T47D (cell line): Measurements from ENCODE around the gene ELK4.

ENCODE experiments used
- DNase-seq, 2 experiments: peaks; one replicate each; pipeline versions ENCODE4 v3.0.0 to v3.0.0-alpha.2; 2011 to 2012; ENCODE audit warnings: low read depth in 1 of 2, low spot score in 1 of 2
- JUND ChIP-seq: IDR thresholded peaks from 2 replicates; pipeline ENCODE4 v1.6.1; 2012; ENCODE audit warnings: low read depth
- in situ Hi-C: cut with HindIII; loops from 2 replicates; pipeline ENCODE4 v1.10.0; 2016; ENCODE audit warnings: low sequenced_read_pairs, low pct_unique_long_range_greater_than_20kb

The ELK4 gene

DNA sequence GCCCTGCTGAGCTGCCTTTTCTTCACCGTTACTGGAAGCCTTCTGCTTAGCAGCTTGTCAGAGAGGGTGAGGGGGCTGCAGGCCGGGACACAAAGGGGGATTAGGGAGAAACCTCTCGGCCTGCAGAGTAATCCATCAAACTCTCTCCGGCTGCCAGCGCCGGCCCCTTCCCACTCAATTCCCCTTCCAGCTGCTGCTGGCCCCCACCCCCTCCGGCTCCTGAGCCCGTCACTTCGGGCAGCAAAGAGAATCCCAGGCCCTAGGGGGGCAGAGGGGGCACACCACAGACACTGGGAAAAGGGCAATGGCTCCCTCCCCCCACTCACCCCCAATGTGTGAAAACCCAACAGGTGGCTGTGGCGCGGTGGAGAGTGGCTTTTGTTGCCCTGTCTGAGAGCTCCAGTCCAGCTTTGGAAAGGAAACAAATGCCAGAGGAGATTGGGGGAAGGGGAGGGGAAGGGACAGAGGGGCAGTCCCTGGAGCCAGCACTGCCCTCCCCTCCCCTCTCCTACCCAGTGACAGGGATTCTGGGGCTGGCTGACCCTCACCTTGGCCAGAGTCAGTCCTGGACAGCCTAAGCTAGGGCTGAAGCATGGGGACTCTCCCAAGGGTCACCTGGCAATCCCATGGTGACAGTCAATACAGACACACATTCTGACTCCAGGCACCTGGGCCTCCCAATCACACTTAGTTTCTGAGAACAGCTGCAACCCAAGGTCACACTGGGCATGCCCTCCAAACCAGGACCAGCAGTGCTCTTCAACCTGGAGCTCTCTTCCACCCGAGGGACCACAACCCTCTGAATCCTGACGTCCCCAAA lies 39.0 kb upstream of the ELK4 start:
- in situ Hi-C loops = no loop called here
- DNase-seq = no peak

DNA sequence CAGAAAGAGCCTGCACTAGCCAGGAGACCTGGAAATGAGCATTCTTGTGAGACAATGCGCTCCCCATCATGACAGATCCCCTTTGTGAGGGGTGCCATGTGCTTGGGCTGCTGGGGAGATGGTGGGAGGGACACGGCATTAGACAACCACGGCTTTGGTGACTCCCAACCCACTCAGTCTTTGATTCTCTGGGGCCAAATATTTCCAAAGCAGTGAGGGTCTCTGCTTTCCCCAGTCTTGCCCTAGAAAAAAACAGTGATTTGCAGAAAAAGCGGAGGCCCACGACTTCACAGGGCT lies 38.3 kb upstream of the ELK4 start:
- in situ Hi-C loops = no loop called here
- no peak for TF ChIP-seq JUND
- no peak for DNase-seq

More for the DNA sequence above, 39.0 kb upstream of the ELK4 start:
- TF ChIP-seq JUND = no peak

DNA sequence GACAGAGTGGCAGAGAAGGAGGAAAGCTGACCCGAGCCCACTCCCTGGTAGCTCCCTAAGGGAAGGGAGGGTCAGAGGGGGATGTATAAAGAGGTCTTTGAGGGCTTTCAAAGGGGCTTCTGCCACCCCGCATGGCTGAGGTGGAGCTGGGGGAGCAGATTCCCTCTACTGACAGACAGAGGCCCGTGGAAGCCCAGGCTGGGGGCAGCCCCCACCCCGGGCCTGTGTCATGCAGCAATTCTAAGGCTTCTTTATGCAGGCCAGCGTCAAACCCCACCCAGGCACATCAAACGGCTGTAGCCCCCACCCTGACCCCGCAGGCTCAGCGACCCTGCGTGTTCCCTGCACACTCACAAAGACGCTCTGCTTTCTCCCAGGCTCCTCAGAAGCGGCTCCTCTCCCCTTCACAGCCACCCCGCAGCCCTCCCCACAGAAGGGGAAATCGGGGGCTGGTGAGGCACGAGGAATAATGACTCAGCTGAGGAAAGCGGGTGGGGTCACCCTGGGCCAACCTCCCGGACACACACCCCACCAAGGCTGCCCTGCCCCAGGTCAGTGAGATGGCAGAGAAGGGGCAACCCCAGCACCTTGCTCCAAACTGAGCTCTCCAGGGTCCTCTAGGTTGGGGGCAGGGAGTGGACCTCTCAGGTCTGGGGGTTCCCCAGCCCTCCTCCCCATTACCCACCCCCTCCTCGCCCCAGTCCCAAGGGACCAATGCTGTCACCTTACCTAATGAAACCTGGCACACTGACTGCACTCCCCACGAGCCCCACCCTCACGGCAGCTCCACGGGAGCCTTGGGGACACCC lies 37.7 kb upstream of the ELK4 start:
- in situ Hi-C loops = no loop called here
- no peak for DNase-seq
- no peak for TF ChIP-seq JUND

DNA sequence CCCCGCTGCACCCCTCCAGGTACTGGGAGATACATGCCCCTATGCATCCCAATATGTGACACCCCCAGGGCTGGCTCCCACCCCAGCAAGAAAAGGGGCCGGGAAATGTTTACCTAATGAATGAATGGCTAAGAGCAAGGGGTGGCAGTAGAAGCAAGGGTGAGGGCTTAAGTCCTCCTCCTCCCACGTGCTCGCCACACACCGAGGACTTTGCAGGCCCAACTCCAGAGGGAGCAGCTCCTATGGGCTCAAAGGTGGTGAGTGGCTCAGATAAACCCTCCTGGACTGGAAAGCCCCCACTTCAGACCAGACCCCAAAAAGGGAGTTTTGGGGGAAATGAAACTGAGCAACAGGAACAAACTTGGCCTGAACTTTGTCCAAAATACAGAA lies 37.1 kb upstream of the ELK4 start:
- DNase-seq = peak in 1 of 2 experiments; percentile 42
- in situ Hi-C loops = no loop called here
- no peak for TF ChIP-seq JUND

DNA sequence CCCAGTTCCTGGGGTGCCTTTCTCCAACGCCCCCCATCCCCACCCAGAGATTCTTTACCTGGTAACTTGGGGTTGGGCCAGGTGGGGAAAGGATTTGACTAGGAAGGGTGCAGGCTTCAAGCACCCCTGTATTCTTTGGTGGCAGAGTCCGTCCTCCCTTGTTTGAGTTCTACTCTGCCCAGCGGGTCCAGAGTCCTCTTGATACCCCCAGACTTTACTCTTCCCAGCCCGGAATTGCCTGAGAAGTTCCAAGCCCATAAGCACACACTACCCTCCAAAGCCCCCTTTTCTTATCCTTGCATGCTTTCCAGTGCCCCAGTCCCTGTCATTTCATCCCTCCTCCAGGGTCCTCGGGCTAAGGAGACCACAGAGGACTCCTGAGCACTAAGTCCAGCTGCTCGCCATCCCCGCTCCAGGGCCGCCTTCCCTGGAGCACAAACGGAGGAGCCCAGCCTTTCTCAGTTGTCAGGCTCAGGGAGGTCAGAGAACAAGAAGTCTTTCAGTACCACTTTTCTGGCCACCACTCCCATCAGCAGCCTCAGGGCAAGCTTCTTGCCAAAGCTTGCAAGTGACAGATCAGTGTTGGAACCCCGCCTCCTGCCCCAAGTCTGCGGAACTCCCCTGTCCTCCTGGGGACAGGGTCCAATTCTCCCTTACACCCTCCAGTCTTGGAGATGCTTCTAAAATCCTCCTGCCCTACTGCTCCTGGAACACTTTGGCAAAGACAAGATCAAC lies 36.3 kb upstream of the ELK4 start:
- in situ Hi-C loops = no loop called here

DNA sequence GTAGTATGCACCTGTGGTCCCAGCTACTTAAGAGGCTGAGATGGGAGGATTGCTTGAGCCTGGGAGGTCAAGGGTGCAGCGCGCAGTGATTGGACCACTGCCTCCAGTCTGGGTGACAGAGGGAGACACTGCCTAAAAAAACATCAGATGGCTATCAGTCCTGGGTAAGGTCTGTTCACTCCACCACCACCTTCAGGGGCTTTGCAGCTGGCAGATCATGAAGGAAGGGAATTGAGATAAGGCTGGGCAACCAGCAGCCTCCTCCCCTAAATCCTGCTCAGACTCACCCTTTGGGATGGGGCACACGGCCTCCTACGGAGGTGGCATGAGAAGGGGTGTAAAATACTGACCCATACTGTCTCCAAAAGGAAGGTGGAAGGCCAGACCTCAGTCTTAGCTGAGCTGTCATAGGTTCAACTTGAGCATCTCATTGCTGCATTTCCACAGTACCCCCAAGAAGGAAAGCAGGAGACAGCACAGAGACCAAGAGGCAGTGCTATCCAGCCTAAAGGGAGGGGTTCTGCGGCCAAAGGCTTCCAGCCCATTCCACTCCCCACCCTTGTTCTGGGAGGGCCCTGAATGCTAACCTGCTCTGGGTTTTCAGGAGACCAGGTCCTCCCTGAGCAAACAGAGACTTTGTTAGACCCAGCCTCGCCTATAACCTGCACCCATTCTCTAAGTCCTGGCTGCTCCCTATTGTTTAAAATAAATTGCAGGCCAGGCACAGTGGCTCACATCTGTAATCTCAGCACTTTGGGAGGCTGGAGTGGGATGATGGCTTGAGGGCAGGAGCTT lies 34.8 kb upstream of the ELK4 start:
- DNase-seq = no peak
- TF ChIP-seq JUND = no peak
- in situ Hi-C loops = no loop called here

More for the DNA sequence above, 36.3 kb upstream of the ELK4 start:
- no peak for TF ChIP-seq JUND
- no peak for DNase-seq

DNA sequence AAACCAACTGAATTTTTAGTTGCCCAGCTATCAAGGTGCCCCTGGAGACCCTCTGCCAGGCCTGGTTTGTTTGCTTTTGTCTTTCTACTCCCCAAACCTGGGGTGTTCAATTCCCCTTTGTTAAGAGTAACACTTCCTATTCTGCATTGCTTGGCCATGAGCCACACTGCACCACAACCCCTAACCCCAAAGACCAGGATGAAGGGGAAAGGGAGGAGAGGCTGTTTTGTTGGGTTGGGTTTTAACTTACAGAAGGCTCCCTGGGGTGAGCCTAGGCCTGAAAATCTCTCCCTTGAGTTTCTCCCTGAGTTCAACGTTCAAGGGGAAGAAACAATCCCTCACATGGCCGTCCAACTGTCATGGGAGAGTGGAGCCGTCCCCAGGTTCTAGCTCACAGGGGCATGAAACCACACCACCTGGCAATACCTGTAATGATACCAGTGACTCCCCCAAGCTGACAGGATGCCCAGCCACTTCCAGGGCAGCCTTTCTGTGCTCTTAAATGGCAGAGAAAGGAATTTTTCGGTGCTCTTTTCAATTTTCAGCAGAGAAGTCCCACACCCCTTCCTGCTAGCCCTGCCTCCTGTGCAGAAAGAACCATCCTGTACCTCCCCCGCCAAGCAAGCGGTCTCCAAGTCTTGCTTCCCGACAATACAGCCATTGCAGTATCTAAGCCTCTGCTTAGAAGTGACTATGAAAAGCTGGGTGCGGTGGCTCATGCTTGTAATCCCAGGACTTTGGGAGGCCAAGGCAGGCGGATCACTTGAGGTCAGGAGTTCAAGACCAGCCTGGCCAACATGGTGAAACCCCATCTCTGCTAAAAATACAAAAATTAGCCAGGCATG lies 33.6 kb upstream of the ELK4 start:
- in situ Hi-C loops = no loop called here
- TF ChIP-seq JUND = no peak
- no peak for DNase-seq

DNA sequence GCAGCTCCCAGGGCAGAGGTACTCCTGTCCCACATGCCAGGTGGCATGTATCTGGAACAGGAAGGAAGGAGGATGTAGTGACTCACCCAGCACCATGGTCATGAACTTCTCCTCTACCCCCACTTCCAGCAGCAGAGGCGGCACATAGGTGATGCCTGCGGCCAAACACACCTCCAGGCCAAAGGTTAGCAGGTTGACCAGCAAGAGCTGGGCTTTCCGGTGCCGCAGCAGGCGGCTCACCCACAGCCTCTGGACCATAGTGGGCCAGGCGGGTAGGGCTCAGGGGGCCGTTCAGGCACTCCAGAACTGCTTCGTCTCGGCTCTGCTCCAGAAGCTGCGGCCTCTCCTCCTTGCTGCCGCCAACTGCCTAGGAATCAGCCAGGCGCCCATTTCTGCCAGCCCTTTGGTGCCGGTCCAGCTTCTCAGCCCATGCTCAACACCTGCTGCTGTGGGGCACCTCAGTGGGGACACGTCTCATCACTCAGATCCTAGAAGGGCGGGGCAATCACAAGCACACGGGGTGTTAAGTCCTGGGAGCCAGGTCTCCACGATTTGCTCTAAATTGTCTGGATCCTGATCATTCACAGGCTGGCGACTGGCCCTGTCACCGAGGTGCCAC lies 32.7 kb upstream of the ELK4 start:
- in situ Hi-C loops = no loop called here
- peak; percentile 62 to 69 for DNase-seq
- no peak for TF ChIP-seq JUND

DNA sequence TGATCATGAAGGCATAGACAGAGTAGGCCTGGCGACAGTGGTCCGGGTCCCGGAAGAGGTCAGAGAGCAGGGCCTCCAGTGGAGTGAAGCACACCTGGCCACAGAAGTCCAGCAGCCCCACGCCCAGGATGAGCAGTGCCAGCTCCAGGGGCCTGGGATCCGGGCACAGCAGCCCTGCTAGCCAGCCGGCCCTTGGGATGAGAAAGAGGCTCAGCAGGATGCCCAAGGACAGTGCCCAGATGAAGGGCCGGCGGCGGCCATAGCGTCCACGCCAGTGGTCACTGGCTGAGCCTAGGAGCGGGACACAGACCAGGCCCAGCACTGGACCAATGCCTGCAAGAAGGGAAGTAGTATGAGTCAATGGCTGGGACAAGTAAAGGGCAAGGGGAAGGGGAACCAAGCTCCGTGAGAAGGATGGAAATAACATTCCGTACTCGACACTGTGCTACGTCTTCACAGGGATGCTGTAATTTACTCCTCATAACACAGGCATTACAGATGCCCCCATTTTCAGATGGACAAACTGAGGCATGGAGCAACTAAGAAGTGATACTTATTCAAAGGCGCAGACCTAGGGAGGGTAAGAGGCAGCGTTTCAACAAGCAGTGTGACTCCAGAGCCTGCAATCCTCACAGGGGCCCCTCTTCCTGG lies 31.6 kb upstream of the ELK4 start:
- in situ Hi-C loops = no loop called here
- no peak for TF ChIP-seq JUND
- DNase-seq = no peak

DNA sequence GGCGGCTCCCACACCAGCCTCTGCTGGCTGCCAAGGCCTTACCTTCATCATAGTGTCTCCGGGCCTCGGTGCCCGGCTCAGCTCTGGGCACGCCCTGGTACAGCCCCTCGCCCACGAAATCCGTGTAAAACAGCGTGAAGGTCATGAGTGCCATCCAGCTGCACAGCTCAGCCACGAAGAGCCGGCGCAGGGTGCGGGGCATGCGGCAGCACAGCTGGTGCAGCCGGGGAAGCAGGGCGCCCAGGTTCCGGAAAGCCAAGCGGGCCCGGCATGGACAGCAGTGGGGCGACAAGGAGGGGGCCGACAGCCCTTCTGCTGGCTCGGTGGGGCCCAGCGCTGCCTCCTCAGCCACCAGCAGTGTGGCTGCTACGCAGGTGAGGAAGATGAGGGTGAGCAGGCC lies 31.0 kb upstream of the ELK4 start:
- no peak for DNase-seq
- TF ChIP-seq JUND = no peak
- in situ Hi-C loops = no loop called here
